Smooth muscle cell (in vitro differentiated cells): ENCODE data around the gene SESN3. TPM values are rescaled to one million over a fixed set of nuclear protein-coding genes. Genes with fewer than 3 reads are reported as not detected.

ENCODE experiments used
- DNase-seq: peaks from one replicate; lab custom pipeline; 2025; ENCODE audit not compliant: unreplicated experiment; lab: John Stamatoyannopoulos, UW
- H2AFZ ChIP-seq: fragments of 200-600 bp; sonication (generic); 2 replicates; pipeline ENCODE4 v1.6.0; 2016; ENCODE audit warnings: antibody characterized with exemption, low read depth, mild to moderate bottlenecking
- H3F3A ChIP-seq: fragments of 200-600 bp; sonication (generic); 2 replicates; pipeline ENCODE4 v1.6.0; 2017; ENCODE audit warnings: antibody characterized with exemption, low read depth
- H3K27ac ChIP-seq: fragments of 200-600 bp; sonication (generic); 2 replicates; pipeline ENCODE4 v1.5.1; 2016; ENCODE audit warnings: low read depth, mild to moderate bottlenecking
- H3K27me3 ChIP-seq: fragments of 200-600 bp; sonication (generic); 2 replicates; pipeline ENCODE4 v1.6.1; 2016; ENCODE audit warnings: low read depth, mild to moderate bottlenecking
- H3K36me3 ChIP-seq: fragments of 200-600 bp; sonication (generic); 2 replicates; pipeline ENCODE4 v1.5.1; 2016; ENCODE audit warnings: low read depth
- H3K4me1 ChIP-seq: fragments of 200-600 bp; sonication (generic); 2 replicates; pipeline ENCODE4 v1.5.1; 2016; ENCODE audit warnings: low read depth
- H3K4me2 ChIP-seq: fragments of 200-600 bp; sonication (generic); 2 replicates; pipeline ENCODE4 v1.6.0; 2016; ENCODE audit warnings: mild to moderate bottlenecking
- H3K4me3 ChIP-seq: fragments of 200-600 bp; sonication (generic); 2 replicates; pipeline ENCODE4 v1.5.1; 2016; ENCODE audit warnings: mild to moderate bottlenecking
- H3K79me2 ChIP-seq: fragments of 200-600 bp; sonication (generic); 2 replicates; pipeline ENCODE4 v1.6.0; 2016; ENCODE audit warnings: low read depth, mild to moderate bottlenecking
- H3K9ac ChIP-seq: fragments of 200-600 bp; sonication (generic); 2 replicates; pipeline ENCODE4 v1.6.0; 2016; ENCODE audit warnings: low read depth
- H3K9me3 ChIP-seq: fragments of 200-600 bp; sonication (generic); replicated peaks from 2 replicates; pipeline ENCODE4 v1.5.1; 2016; ENCODE audit warnings: low read depth
- H4K20me1 ChIP-seq: fragments of 200-600 bp; sonication (generic); 2 replicates; pipeline ENCODE4 v1.6.0; 2016; ENCODE audit warnings: low read depth
- WGBS: methylation state at CpG from one replicate; pipeline ENCODE4 v1.1.7; 2016; ENCODE audit warnings: low lambda C conversion rate; 5-methylcytosine and 5-hydroxymethylcytosine counted together
- polyA plus RNA-seq: library from polyadenylated mRNA; unstranded; fragments of >200 nt; fragmentation: Nextera tagmentation; extraction: Ambion mirVana; gene quantifications from 2 replicates; pipeline ENCODE4 v1.2.1, GENCODE V29; 2016
- total RNA-seq: library from RNA; depleted of rRNA; stranded (reverse); fragments of >200 nt; gene quantifications from 2 replicates; pipeline ENCODE4 v1.2.3, GENCODE V29; 2014
- TF ChIP-seq, protein P1 (sequence below): fragments of 200-600 bp; sonication (generic); IDR thresholded peaks from 2 replicates; pipeline ENCODE4 v1.5.1; 2017; ENCODE audit warnings: borderline replicate concordance, mild to moderate bottlenecking, antibody characterized with exemption; ENCODE audit not compliant: insufficient read depth, poor library complexity, severe bottlenecking

SESN3 gene
- total and polyA plus RNA-seq, 2 experiments from 2014 or later, result 20.4 to 374 TPM

DNA sequence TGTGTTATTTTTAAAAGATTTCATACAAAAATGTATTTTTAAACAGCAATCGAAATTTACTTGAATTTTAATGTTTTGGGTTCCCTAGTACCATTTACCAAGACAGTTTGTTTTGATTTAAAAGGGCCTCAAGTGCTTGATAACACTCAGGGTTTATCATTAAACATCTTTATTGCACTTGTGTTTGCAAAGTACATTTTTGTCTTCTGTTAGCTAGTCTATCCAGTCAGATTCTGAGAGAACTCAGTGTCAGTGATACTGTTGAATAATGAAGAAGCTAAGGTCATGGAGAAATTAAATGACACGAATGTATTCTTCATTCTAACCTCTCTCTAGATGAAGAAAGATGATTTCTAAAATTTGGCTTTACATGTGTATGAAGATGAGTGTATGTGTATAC, 12.7 kb upstream of the SESN3 start:
- peak overlapping the region; percentile 72 for H3K27ac ChIP-seq
- WGBS, result 77% methylated on average over 2 of the region's 2 CpGs
- H2AFZ ChIP-seq, result no peak overlapping the region
- TF ChIP-seq, protein P1, sequence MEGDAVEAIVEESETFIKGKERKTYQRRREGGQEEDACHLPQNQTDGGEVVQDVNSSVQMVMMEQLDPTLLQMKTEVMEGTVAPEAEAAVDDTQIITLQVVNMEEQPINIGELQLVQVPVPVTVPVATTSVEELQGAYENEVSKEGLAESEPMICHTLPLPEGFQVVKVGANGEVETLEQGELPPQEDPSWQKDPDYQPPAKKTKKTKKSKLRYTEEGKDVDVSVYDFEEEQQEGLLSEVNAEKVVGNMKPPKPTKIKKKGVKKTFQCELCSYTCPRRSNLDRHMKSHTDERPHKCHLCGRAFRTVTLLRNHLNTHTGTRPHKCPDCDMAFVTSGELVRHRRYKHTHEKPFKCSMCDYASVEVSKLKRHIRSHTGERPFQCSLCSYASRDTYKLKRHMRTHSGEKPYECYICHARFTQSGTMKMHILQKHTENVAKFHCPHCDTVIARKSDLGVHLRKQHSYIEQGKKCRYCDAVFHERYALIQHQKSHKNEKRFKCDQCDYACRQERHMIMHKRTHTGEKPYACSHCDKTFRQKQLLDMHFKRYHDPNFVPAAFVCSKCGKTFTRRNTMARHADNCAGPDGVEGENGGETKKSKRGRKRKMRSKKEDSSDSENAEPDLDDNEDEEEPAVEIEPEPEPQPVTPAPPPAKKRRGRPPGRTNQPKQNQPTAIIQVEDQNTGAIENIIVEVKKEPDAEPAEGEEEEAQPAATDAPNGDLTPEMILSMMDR, result no peak
- no peaks in the 10 kb centered on the region for H3K9me3 ChIP-seq
- no peak overlapping the region for H3K4me2 ChIP-seq
- H3K27me3 ChIP-seq, result no peaks in the 10 kb centered on the region
- no peaks in the 10 kb centered on the region for H3K36me3 ChIP-seq
- DNase-seq, result no peak
- H4K20me1 ChIP-seq, result no peaks in the 10 kb centered on the region
- H3K4me3 ChIP-seq, result no peak overlapping the region
- H3F3A ChIP-seq, result no peaks in the 10 kb centered on the region
- no peak overlapping the region for H3K9ac ChIP-seq
- peaks cover 12% of the 10 kb centered on the region for H3K4me1 ChIP-seq
- H3K79me2 ChIP-seq, result no peaks in the 10 kb centered on the region

DNA sequence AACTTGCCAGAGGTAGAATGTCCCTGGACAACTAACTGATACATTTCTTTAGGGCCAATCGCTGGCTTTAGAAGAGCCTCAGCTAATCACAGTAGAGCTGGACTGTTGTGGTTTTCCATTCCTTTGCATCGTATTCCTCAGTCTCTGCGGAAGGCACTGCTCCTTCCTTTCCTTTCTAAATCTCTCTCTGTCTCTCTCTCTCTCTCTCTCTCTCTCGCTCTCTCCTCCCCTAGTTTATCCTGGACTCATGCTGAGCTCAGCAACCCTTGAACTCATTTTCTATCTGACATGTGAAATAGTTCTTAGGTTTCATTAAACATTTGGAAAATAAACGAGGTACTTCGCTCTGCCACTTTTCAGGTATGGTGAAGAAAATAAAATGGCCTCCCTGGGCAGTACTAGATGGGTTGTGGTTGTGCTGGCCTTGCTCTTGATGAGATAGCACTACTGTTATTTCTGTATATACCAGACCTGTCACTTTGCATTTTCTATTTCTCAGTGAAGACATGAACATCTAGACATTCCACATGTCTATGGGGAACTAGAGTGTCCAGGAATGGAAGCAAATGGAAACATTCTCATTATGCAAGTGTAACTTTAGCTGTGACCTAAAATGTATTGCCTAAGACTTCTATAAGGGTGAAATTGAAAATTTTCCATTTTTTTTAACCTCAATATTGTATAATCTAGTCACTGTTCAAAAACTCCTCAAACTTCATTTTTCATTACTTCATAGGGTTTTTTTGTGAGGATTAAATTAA, 12.0 kb upstream of the SESN3 start:
- 60% methylated on average over 6 of the region's 6 CpGs for WGBS
- no peaks in the 10 kb centered on the region for H3F3A ChIP-seq
- H4K20me1 ChIP-seq, result no peaks in the 10 kb centered on the region
- H3K27ac ChIP-seq, result peak overlapping the region; percentile 21
- TF ChIP-seq, protein P1, result no peak
- H3K9ac ChIP-seq, result no peak overlapping the region
- DNase-seq, result no peak
- peaks cover 12% of the 10 kb centered on the region for H3K4me1 ChIP-seq
- H3K4me3 ChIP-seq, result no peak overlapping the region
- peak overlapping the region; percentile 56 for H3K4me2 ChIP-seq
- H2AFZ ChIP-seq, result peak overlapping the region; percentile 83
- no peaks in the 10 kb centered on the region for H3K79me2 ChIP-seq
- no peaks in the 10 kb centered on the region for H3K36me3 ChIP-seq
- H3K9me3 ChIP-seq, result no peaks in the 10 kb centered on the region
- H3K27me3 ChIP-seq, result no peaks in the 10 kb centered on the region

DNA sequence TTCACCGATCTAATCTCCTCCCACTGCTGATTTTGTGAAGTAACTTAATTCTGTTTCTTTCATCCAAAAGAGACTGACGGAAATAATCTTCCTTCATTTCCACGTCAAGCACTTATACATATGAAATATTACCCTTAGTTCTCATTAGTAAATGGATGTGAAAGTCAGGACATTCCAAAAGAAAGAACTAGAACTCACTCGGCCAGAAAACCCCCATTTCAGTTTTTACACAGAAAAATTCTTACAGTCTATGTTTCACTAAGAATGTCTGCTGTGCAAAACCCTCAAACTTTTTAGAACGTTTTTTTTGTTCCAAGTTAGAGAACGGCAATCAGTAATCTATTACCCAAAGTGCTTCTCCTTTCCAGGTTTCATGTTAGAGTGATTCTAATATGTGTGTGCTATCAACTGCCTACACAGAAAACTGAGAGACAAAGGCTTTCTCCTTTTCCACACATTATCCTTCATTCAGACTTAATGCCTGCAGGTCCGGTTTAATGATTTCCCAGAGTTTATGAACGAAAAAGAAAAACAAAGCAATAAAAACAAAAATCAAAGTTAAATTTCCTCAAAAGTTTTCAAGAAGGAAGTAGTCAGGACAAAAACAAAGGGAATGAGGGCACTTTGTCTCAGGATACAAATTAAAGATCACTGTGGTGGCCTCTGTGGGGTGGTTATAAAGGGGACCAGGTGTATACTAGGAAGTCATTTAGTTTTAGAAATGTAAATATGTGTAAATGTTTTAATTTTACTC, 11.3 kb upstream of the SESN3 start:
- no peak for DNase-seq
- Histone ChIP-seq H3K36me3 (no peaks in the 10 kb centered on the region), H4K20me1 (no peaks in the 10 kb centered on the region), H3K4me3 (no peak overlapping the region), H3K27ac (peak overlapping the region; percentile 19), H2AFZ (peak overlapping the region; percentile 83), H3K79me2 (no peaks in the 10 kb centered on the region), H3K9me3 (no peaks in the 10 kb centered on the region), H3F3A (no peaks in the 10 kb centered on the region), H3K9ac (no peak overlapping the region), H3K4me1 (peaks cover 12% of the 10 kb centered on the region), H3K4me2 (peak overlapping the region; percentile 56), H3K27me3 (no peaks in the 10 kb centered on the region)
- 75% methylated on average over 8 of the region's 8 CpGs for WGBS
- TF ChIP-seq, protein P1, result no peak
